Stimulated activated CD8-positive, alpha-beta memory T cell treated with anti-CD3 and anti-CD28 coated beads, Interleukin-4, amount 100 ng/mL, for 48 hours (primary cell): ENCODE data around the gene KRT12.

Source experiments
- DNase-seq: peaks from one replicate; pipeline ENCODE4 v3.0.0-alpha.2; 2020

The KRT12 gene

GRCh38 chr17:40813804-40814203, 53.2 kb downstream of the KRT12 start:
- no peak for DNase-seq

DNA sequence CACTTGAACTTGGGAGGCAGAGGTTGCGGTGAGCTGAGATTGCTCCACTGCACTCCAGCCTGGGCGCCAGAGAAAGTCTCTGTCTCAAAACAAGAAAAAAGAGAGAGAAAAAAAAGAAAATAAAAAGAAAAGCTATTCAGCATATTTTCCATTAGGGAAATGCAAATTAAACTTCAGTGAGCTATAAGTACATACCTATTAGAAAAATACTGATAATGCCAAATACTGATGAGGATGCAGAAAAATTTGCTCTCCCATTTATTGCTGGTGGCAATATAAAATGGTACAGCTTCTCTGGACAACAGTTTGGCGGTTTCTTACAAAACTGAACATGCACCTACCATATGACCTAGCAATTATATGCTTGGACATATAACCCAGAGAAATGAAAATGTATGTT, 54.4 kb downstream of the KRT12 start:
- no peak for DNase-seq
